Measurements from ENCODE around the gene KCNMB4.

GRCh38 chr12:70354787-70355186 is 11.3 kb upstream of the KCNMB4 start:
- TF ChIP-seq CTCF (conservative IDR thresholded peaks at IDR 0.05) (no peak), ZFX (IDR thresholded peaks at IDR 0.05) (no peak)
